Fibroblast of the aortic adventitia (primary cell): ENCODE measurements around the gene CLDN2. TPM values are rescaled to one million over a fixed set of nuclear protein-coding genes. Genes with fewer than 3 reads are reported as not detected.

Experiments used
- DNase-seq: peaks from one replicate; pipeline ENCODE4 v3.0.0-alpha.2; 2010; ENCODE audit warnings: low read depth
- H3K4me3 ChIP-seq: 2 replicates; pipeline ENCODE4 v1.5.1; 2011; ENCODE audit warnings: low read depth, mild to moderate bottlenecking, control low read depth, low read length, moderate library complexity
- CTCF ChIP-seq: IDR thresholded peaks from 2 replicates; pipeline ENCODE4 v1.5.1; 2011; ENCODE audit warnings: mild to moderate bottlenecking, low read length, control low read depth, inconsistent platforms; ENCODE audit not compliant: insufficient read depth
- total RNA-seq: library from RNA; depleted of rRNA; stranded (reverse); fragments of >200 nt; gene quantifications from 2 replicates; pipeline ENCODE4 v1.2.3, GENCODE V29; 2012; ENCODE audit warnings: low replicate concordance

The CLDN2 gene
- total RNA-seq, 1 donor: not detected

- no peak overlapping the region for H3K4me3 ChIP-seq
- peak; percentile 81 for DNase-seq
- no peak for TF ChIP-seq CTCF
These were observed 2.2 kb upstream of the CLDN2 start for GRCh38 chrX:106917830-106918500.

GRCh38 chrX:106921637-106922036, 1.4 kb downstream of the CLDN2 start:
- no peak overlapping the region for H3K4me3 ChIP-seq
- no peak for TF ChIP-seq CTCF
- DNase-seq: no peak

GRCh38 chrX:106927023-106927422, 6.8 kb downstream of the CLDN2 start:
- no peak for TF ChIP-seq CTCF

GRCh38 chrX:106927700-106928099, 7.5 kb downstream of the CLDN2 start:
- no peak overlapping the region for H3K4me3 ChIP-seq
- no peak for TF ChIP-seq CTCF
- DNase-seq: no peak

More at GRCh38 chrX:106927023-106927422, 6.8 kb downstream of the CLDN2 start:
- no peak overlapping the region for H3K4me3 ChIP-seq
- no peak for DNase-seq

GRCh38 chrX:106928227-106928626, 8.0 kb downstream of the CLDN2 start:
- H3K4me3 ChIP-seq: no peak overlapping the region
- no peak for TF ChIP-seq CTCF
- no peak for DNase-seq

- H3K4me3 ChIP-seq: no peak overlapping the region
- DNase-seq: no peak
- no peak for TF ChIP-seq CTCF
These were observed 11.8 kb downstream of the CLDN2 start for GRCh38 chrX:106931831-106932491.
